Calu3 (cell line): ENCODE results near the gene PGM1. TPM values are rescaled to one million over a fixed set of nuclear protein-coding genes. Genes with fewer than 3 reads are reported as not detected.

Source experiments
- BruUV-seq: library from RNA; stranded (reverse); fragments of 400-500 nt; replicated peaks from 2 replicates; lab custom pipeline; 2021; lab: Mats Ljungman, UMichigan
- CTCF ChIA-PET: fragments of 300-600 bp; sonication (Branson Sonifier 250); formaldehyde crosslinking; loops from one replicate; lab custom pipeline; 2022; ENCODE audit warnings: antibody characterized with exemption; lab: Charles Lee
- DNase-seq: peaks from one replicate; pipeline ENCODE4 v3.0.0; 2022
- H3K27ac Mint-ChIP-seq: one replicate; pipeline ENCODE4 v1.8.0; 2022; ENCODE audit warnings: mixed read lengths; ENCODE audit not compliant: unreplicated experiment
- H3K27me3 Mint-ChIP-seq: one replicate; pipeline ENCODE4 v1.8.0; 2022; ENCODE audit warnings: mixed read lengths; ENCODE audit not compliant: unreplicated experiment
- H3K36me3 Mint-ChIP-seq: one replicate; pipeline ENCODE4 v1.8.0; 2022; ENCODE audit warnings: mild to moderate bottlenecking, moderate library complexity, mixed read lengths; ENCODE audit not compliant: insufficient read depth, unreplicated experiment
- H3K4me1 Mint-ChIP-seq: one replicate; pipeline ENCODE4 v1.8.0; 2022; ENCODE audit warnings: mild to moderate bottlenecking, low read depth, mixed read lengths; ENCODE audit not compliant: unreplicated experiment
- H3K4me3 Mint-ChIP-seq: one replicate; pipeline ENCODE4 v1.8.0; 2022; ENCODE audit warnings: mild to moderate bottlenecking, low read depth, moderate library complexity, mixed read lengths; ENCODE audit not compliant: unreplicated experiment
- H3K9me3 Mint-ChIP-seq: one replicate; pipeline ENCODE4 v1.8.0; 2022; ENCODE audit warnings: low read depth, mixed read lengths; ENCODE audit not compliant: unreplicated experiment
- CTCF ChIP-seq: fragments of 200-600 bp; IDR thresholded peaks from one replicate; pipeline ENCODE4 v1.8.0; 2022; ENCODE audit warnings: antibody characterized with exemption; ENCODE audit not compliant: unreplicated experiment
- intact Hi-C: fragments of 100-400 bp; cut with micrococcal nuclease; formaldehyde crosslinking; loops from one replicate; pipeline ENCODE4 v1.10.0; 2022; ENCODE audit not compliant: unreplicated experiment
- total RNA-seq: library from RNA; stranded (reverse); gene quantifications from 2 replicates; pipeline ENCODE4 v1.2.3, GENCODE V29; 2022

PGM1 gene
- total RNA-seq, 1 experiment from 2014 or later, result 52.9 TPM

GRCh38 chr1:63619558-63619957 is 26.3 kb downstream of the PGM1 start:
- intact Hi-C loops, result loop anchor here (5.0 kb wide), 1 partner anchor 158 kb away; no protein-coding TSS in a partner anchor
- H3K4me1 Mint-ChIP-seq, result peaks cover 48% of the 10 kb centered on the region
- CTCF ChIA-PET, result interaction anchor here (0.6 kb wide), 1 partner anchor 387 kb away, joined by 3 read pairs; no protein-coding TSS in a partner anchor
- no peaks in the 10 kb centered on the region for H3K9me3 Mint-ChIP-seq
- no peak for TF ChIP-seq CTCF
- H3K27me3 Mint-ChIP-seq, result no peaks in the 10 kb centered on the region
- H3K36me3 Mint-ChIP-seq, result no peaks in the 10 kb centered on the region
- no peak for DNase-seq
- no TSS peak for BruUV-seq
- H3K27ac Mint-ChIP-seq, result no peak overlapping the region
- no peak overlapping the region for H3K4me3 Mint-ChIP-seq

GRCh38 chr1:63620671-63621070 is 27.5 kb downstream of the PGM1 start:
- H3K36me3 Mint-ChIP-seq, result no peaks in the 10 kb centered on the region
- no peaks in the 10 kb centered on the region for H3K27me3 Mint-ChIP-seq
- H3K4me3 Mint-ChIP-seq, result no peak overlapping the region
- TF ChIP-seq CTCF, result no peak
- CTCF ChIA-PET, result no interaction called here
- peaks cover 59% of the 10 kb centered on the region for H3K4me1 Mint-ChIP-seq
- intact Hi-C loops, result loop anchor here (2.0 kb wide), 1 partner anchor 42 kb away; no protein-coding TSS in a partner anchor
- no peak for DNase-seq
- H3K27ac Mint-ChIP-seq, result no peak overlapping the region
- BruUV-seq, result no TSS peak
- no peaks in the 10 kb centered on the region for H3K9me3 Mint-ChIP-seq

GRCh38 chr1:63621075-63621474 is 27.9 kb downstream of the PGM1 start:
- CTCF ChIA-PET, result no interaction called here

GRCh38 chr1:63621698-63622097 is 28.5 kb downstream of the PGM1 start:
- CTCF ChIA-PET, result no interaction called here

More at GRCh38 chr1:63621075-63621474, 27.9 kb downstream of the PGM1 start:
- Mint-ChIP-seq H3K27me3 (no peaks in the 10 kb centered on the region), H3K9me3 (no peaks in the 10 kb centered on the region), H3K36me3 (no peaks in the 10 kb centered on the region), H3K27ac (no peak overlapping the region), H3K4me3 (no peak overlapping the region), H3K4me1 (peaks cover 60% of the 10 kb centered on the region)
- BruUV-seq, result no TSS peak
- no peak for DNase-seq
- no peak for TF ChIP-seq CTCF
- intact Hi-C loops, result loop anchor here (2.0 kb wide), 1 partner anchor 42 kb away; no protein-coding TSS in a partner anchor

More at GRCh38 chr1:63621698-63622097, 28.5 kb downstream of the PGM1 start:
- H3K36me3 Mint-ChIP-seq, result no peaks in the 10 kb centered on the region
- H3K27ac Mint-ChIP-seq, result no peak overlapping the region
- no peaks in the 10 kb centered on the region for H3K27me3 Mint-ChIP-seq
- no peaks in the 10 kb centered on the region for H3K9me3 Mint-ChIP-seq
- intact Hi-C loops, result loop anchor here (2.0 kb wide), 1 partner anchor 41 kb away; no protein-coding TSS in a partner anchor
- DNase-seq, result no peak
- no TSS peak for BruUV-seq
- peaks cover 60% of the 10 kb centered on the region for H3K4me1 Mint-ChIP-seq
- no peak overlapping the region for H3K4me3 Mint-ChIP-seq
- no peak for TF ChIP-seq CTCF
